ENCODE results near the gene RBFOX1. TPM values are rescaled to one million over a fixed set of nuclear protein-coding genes. Genes with fewer than 3 reads are reported as not detected.

RBFOX1 gene
- total RNA-seq, 1 donor from 2014 or later, result not detected

DNA sequence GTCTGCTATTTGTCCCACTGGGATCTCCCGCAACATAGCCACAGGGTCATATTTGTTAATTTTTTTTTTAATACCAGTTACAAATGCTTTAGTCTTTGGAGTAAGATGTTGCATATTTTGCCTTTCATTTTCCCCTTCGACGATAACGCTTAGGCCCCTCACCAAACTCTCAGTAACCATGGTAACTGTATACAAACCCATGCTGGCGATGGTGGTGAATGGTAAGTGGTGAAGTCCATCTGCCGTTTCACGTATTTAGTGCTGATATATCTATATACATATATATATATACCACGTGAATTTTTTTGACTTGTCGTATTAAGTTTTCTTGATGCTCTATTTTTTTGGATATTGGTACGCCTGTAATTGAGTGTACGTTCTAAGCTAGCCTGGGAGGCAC, 263.7 kb downstream of the RBFOX1 start:
- intact Hi-C loops (cut with micrococcal nuclease), result no loop called here

DNA sequence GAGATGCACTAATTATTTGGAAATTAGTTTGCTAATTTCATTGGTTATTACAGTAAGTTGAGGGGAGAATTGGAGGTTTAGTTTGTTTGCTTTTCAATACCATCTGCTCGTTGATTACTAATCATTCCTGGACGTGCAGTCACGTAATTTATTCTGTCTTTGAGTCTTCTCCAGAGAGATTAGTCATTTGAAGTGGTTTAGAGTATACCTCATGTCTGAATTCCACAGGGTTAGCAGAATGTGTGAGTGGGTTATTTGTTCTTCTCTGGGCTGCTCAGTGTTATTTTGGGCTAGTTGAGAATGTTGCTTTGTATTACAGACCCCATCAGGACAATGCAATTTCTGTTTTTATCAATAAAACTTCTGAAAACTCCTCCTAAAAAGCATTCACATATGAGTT, 265.0 kb downstream of the RBFOX1 start:
- intact Hi-C loops (cut with micrococcal nuclease), result no loop called here

DNA sequence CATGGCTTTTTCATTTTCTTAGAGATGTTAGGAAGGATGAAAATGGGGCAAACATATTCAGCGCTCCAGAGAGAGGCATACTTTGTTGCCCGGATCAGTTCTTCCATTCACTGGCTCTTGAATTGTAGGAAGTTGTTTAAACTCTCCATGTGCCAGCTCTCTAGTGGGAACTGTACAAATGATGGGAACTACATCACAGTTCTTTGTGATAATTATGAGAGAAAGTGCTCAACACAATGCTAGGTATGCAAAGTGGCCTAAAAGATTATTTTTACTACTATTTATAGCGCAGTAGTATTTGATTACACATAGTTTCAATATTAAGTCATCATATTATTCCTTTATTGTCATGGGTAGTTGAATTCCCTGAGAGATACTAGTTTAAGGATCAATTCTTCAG, 268.5 kb downstream of the RBFOX1 start:
- intact Hi-C loops (cut with micrococcal nuclease), result no loop called here

DNA sequence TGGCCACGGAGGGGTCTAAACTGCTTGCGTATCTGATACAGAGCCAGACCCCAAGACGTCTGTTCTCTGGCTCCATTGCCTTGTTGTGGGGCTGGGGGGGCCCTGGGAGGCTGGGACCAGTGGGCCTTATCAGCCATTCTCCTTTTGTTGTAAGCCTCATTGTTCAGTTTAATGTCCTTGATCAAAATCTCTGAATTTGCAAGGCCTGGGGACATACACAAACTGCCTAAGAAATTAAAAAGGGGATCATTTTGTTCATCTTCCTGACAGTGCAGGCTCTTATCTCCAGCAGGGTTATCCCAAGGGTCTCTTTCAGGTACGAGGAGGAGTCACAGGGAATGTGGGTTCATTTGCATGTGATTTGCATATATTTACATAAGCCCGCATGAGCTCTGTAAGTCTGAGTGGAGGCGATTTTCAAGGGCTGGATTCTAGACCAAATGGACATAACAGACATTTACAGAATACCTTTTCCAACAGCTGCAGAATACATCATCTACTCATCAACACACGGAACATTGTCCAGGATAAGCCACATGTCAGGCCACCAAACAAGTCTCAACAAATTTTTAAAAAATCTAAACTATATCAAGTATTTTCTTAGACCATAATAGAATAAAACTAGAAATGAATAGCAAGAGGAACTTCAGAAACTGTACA, 269.8 kb downstream of the RBFOX1 start:
- intact Hi-C loops (cut with micrococcal nuclease), result no loop called here

DNA sequence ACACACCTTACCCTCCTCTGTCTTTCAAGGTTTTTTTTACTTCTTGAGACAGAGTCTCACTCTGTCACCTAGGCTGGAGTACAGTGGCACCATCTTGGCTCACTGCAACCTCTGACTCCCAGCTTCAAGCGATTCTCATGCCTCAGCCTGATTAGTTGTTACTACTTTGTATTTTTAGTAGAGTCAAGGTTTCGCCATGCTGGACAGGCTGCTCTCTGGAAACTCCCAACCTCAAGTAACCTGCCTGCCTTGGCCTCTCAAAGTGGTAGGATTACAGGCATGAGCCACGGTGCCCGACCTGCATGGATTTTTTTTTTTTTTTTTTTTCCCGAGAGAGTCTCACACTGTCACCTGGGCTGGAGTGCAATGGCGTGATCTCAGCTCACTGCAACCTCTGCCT, 273.2 kb downstream of the RBFOX1 start:
- intact Hi-C loops (cut with micrococcal nuclease), result no loop called here

DNA sequence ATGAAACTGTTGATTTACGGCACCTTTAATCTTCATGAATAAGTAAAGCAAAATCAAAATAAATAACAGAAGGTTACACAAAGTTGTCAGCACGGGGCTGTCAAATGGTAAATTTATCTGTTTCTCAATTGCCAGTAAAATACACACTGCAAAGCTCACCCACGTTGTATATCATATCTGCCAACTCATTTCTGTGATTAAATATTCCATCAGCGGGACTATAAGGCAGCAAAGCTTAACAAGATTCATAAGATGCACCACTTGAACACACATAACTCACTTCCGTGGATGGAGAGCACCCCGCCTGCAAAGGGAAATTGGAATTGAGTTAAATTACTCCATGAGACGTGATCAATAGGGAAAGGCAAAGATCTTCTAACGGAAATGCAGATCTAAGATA, 280.0 kb downstream of the RBFOX1 start:
- intact Hi-C loops (cut with micrococcal nuclease), result no loop called here

DNA sequence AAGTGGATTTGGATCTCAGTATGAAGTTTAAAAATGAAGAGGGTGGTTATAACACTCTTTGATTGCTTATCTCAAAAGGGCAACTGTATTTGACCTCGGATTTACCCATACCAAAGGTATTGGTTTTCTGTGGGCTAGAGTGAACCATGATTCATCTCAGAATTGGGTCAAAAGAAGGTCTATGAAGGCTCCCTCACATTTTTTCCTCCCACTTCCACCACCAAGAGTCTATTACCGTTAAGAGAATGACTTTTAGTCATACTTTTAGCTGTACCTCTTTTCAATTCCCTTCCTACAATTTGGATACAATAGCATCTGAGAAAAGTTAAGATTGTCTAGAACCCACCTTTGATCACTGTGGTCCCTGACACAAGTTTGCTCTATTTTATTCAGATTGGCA, 280.9 kb downstream of the RBFOX1 start:
- intact Hi-C loops (cut with micrococcal nuclease), result no loop called here

DNA sequence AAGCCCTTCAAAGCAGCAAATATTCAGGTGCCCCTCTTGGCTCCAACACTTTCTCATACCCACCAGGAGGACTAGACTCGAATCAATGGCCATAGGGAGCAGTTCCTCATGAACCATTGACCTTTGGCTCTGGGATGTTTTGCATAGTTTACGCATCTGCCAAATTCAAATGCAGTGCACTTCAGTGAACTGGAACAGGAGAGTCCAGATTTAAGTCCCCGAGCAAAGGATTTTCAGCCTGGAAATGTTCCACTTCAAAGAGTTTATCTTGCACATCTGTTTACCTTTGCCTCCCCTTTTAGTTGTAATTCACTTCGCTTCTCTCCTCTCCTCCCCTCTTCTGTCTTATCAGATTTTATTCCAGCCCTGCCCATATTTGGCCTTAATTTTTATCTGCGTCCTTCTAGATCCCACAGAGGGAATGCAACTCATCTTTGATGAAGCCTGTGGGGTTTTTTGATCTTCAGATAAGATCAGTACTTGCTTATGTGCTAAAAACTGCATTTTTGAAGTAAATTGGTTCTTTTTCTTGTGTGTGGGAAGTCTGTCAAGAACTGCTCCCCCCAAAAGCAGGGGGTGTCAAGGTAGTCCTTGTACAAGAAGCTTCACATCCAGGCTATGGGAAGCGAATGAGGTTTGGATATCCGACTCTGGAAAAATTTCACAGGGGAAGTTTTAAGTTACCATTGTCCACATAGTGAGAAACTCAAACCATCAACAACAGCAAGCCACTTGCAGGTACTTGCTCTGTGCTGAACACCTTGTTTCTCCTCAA, 281.6 kb downstream of the RBFOX1 start:
- intact Hi-C loops (cut with micrococcal nuclease), result no loop called here

DNA sequence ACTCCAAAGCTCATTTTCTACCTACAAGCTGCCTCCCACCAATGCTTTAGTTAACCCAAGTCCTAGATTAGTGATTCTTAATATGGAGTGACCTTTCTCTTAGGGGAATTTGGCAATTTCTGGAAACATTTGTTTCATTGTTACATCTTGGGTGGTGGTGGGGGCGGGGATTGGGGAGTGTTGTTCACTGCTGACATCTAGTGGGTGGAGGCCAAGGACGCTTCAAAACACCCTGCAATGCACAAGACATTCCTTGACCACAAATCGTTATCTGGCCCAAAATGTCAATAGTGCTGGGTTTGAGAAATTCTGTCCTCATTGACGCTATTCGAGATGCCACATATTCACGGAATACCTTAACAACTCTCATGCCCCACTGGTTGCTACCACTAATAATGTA, 282.9 kb downstream of the RBFOX1 start:
- intact Hi-C loops (cut with micrococcal nuclease), result no loop called here

DNA sequence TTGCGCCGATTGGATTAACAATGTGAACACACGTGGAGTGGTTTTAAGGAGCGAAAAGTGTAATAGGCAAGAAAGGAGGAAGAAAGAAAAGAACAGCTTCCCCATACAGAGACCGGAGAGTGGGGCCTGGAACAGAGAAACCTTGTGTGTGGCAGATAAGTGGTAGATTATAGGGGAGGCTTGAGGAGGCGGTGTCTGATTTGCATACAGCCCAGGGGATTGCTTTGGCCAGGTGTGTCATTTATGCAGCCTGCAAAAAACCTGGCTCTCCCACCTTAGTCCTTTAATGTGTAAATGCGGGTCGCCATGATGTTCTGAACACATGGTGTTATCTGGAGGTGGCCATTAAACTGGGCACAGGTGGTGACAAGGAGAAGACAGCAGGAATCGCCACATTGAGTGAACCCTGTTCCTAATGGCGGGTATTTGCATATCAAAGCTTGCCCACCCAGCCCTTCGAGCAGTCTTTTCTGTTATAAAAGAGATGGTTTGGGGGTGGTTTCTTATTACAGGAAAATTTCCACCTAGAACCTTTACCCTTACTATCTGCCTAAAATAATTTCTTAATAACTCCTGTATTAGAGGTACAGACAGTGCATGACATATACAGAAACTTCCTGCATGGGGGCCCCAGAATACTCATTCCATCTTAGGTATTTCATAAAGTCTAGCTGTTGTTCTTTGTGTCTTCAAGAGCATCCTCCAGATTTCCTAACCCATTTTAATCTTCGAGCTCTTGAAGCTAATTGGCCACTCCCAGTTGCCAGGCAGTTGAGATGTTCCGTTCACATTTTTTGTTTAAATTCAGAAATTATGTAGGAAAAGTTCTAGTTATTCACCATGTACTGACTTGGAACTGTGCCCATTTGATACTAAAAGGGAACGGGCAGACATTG, 292.5 kb downstream of the RBFOX1 start:
- intact Hi-C loops (cut with micrococcal nuclease), result no loop called here

DNA sequence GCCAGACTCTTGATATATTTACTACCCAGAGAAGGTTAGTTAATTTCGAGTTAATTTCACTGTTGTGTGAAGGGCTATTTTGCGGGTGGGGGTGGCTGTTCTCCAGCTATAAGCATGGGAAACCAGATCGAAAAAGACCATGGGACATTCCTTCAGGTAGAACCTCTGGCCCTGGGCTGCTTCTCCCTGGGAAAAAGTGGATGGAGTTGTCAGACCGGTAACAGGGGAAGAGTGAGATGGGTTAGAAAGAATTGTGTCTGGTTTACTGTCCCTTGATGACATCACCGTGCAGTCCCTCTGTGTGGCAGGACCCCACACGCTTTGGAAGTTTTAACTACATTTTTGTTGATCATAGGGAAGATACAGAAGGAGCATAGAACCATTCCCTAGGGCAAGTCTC, 296.3 kb downstream of the RBFOX1 start:
- intact Hi-C loops (cut with micrococcal nuclease), result no loop called here

DNA sequence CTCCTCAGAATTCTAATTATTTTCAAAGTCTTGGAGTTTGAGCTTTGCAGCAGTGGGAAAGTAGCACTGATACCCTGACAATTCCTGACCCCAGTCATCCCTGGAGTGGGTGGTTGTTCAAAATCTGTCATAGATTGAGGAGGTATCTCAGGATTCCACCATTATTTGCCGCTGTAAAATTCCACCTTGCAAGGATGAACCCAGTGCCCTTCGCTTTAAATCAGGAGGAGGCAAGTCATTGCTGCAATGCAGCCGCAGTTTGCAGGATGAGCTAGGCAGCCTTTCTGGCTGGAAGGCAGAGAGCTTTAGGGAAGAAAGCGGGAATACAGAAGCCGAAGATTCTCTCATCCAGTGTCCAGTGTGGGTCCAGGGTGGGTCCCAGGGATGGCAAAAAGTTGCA, 296.9 kb downstream of the RBFOX1 start:
- intact Hi-C loops (cut with micrococcal nuclease), result no loop called here

DNA sequence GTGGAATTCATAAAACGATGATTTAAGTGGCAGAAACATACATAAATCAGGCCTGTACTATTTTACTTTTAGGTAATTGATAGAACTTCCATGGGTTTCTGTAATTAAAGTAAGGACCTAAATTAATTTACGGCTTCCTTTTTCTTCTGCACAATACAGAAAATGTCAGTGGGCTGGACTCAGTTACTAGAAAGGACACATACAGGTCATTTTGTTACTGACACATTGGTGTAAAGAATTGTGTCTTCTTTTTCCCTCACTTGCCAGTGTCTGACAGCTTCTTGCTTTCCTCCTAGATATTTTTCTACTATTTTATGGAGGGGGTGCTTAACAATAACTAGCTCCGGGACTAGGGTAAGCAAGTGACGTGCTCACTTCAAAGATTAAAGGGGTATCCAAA, 304.8 kb downstream of the RBFOX1 start:
- intact Hi-C loops (cut with micrococcal nuclease), result no loop called here

DNA sequence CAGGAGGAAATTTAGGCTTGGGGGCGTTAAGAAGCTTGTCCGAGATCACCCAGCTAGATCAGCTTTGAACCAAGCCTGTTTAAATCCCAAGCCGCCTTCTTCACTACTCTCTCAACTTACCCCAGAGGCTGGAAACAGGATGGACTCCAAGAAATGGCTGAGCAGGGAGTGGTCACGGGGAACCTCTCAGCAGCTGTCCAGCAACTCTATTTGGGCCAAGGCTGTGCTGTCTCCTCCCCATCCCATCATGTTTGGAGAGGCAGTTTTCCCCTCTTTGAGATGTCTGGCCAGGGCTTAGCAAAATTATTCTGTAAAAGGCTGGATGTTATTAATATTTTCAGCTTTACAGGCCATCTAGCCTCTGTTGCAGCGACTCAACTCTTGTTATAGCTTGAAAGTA, 305.7 kb downstream of the RBFOX1 start:
- intact Hi-C loops (cut with micrococcal nuclease), result no loop called here

DNA sequence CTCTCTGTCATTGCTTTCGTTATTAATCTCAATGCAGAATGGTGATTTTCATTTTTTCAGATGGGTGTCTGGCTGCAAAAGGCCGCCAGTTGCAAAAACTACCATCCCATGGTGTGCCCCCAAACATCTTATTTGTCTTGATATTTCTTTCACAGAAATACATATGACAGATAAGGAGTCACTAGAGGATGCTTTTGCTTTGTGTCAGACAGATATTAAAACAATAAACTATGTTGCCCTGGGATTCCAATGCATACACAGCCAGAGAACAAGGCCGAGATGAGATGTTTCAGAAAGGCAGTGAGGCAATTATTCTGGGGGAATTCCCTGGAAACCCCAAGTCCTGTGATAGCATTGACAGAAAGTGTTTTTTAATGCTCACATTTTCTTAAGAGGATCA, 307.7 kb downstream of the RBFOX1 start:
- intact Hi-C loops (cut with micrococcal nuclease), result no loop called here

DNA sequence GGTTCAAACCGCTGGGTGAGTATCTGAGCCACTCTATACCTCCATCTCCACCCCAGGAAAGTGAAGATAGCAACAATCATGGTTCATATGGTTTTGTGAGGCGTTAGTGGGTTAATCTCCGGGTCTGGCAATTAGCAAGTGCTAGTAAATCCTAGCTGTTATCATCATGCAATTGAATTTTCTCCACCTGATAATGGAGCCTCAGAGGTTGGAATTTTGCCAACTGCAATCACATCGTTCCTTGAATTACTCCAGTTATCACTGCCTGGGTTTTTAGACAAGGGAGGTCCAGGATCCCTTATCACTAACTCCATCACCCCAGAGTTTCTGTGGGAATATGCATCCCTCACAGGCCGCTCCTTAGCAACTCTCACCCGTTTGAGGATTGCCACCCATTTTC, 311.5 kb downstream of the RBFOX1 start:
- intact Hi-C loops (cut with micrococcal nuclease), result no loop called here

DNA sequence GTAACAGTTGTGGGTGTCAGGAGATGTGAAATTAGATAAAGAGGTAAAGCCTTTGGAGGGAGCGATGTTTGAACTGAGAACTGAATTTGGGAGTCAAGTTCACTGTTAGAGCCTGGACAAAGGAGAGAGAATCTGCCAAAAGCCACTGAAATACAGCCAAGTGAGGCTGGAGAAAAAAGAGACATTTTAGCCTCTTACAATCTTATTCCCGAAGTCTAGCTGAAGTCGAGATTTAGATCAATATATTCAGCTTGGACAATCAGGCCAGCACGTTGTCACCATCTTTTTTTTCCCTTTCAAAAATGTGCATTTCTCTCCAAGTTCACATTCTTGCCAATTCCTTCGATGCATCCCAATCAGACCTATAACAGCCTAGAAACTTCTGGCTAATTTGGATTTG, 312.2 kb downstream of the RBFOX1 start:
- intact Hi-C loops (cut with micrococcal nuclease), result no loop called here

DNA sequence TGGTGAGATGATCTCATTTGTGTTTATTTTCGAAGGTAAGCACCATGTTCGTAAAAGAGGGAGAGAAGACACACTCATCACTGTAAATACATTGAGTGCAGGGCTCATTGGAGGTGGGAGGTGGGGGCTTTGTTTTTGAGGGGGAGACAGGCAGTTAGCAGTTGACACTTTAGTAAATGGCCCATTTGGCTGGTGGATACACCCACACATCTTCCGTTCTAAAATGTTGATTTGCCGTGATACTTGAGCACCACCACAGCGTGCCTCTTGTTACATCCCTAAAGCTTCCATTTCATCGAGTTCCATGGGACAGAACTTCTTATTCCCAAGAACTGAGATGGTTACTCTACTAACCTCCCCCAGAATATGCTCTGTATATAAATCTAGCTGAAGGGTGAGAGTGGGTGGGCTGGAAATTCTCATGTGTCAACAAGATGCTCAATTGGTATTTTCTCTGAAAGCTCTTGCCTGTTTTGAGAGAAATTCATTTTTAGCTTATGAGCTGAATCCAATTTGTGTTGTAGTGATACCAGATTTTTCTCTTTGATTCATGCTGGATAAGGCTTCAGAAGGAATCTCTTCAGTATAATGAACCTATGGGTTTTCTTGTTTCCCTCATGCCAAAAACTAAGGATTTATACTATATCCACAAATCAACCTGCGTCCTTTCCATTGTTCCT, 314.3 kb downstream of the RBFOX1 start:
- intact Hi-C loops (cut with micrococcal nuclease), result no loop called here

DNA sequence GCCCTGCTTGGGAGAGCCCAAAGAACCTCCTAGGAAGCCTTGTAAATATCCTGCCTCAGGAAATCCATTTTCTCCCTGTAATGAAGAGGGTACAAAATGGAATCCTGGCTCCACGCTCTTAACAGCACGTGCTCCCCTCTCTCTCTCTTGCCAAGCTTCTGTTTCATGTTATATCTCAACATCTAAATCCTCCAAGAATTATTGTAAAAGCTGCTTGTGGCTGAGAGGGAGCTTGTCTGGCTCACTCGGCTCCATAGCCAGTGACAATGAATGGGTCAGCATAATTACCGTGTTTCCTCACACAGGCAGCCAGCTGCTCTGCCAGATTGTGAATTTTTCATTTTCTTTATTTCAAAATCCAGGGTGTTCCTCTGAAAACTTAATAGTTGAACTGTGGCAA, 317.8 kb downstream of the RBFOX1 start:
- intact Hi-C loops (cut with micrococcal nuclease), result no loop called here

DNA sequence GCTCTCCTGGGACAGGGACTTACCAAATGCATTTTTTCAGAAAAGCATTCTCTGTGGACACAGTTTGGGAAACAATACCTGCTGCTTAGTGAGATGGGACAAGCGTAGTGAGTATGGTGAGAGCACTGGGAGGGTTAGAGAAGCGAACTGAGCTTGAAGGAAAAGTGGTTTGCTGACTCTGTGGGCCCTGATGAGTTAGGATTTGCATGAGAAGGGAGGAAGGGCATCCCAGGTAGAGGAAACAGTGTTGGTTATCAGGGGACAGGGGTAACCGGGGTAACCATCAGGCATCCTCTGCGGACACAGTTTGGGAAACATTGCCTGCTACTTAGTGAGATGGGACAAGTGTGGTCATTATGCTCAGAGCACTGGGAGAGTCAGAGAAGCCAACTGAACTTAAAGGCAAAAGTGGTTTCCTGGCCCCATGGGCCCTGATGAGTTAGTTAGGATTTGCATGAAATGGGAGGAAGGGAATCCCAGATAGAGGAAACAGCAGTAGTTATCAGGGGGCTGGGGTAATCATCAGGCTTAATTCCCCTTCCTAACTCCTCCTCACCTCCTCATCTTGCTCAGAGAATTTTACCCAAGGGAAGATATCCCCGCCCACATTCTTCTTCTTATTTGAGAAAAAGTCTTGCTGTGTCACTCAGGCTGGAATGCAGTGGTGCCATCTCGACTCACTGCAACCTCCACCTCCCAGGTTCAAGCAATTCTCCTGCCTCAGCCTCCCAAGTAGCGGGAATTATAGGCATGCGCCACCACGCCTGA, 319.3 kb downstream of the RBFOX1 start:
- intact Hi-C loops (cut with micrococcal nuclease), result no loop called here

All from T-helper 2 cell treated with Interferon-gamma antibody and Interleukin-4, amounts not matched to agents 100 ng/mL and 5 ng/mL, for 36 hours (primary cell).